Suprapubic skin (tissue), 4 donors: ENCODE data around the gene C11orf58.

ENCODE experiments used
- EP300 ChIP-seq: sonication (generic); formaldehyde crosslinking; IDR thresholded peaks from one replicate; pipeline ENCODE4 v1.6.1; 2017; ENCODE audit warnings: antibody characterized with exemption
- POLR2AphosphoS5 ChIP-seq, 3 donors: sonication (generic); formaldehyde crosslinking; IDR thresholded peaks; one replicate each; pipeline ENCODE4 v1.6.1; 2017; ENCODE audit warnings: antibody characterized with exemption in 3 of 3
- TF ChIP-seq, protein P1 (sequence below), 2 donors: fragments of 200-600 bp in 1 of 2; fragments of 450-650 bp in 1 of 2; sonication (generic) in 1 of 2; IDR thresholded peaks; one replicate each; pipeline ENCODE4 v1.5.1; 2016 to 2019; ENCODE audit warnings: antibody characterized with exemption in 2 of 2, mild to moderate bottlenecking in 1 of 2, moderate library complexity in 1 of 2

- TF ChIP-seq, protein P1, sequence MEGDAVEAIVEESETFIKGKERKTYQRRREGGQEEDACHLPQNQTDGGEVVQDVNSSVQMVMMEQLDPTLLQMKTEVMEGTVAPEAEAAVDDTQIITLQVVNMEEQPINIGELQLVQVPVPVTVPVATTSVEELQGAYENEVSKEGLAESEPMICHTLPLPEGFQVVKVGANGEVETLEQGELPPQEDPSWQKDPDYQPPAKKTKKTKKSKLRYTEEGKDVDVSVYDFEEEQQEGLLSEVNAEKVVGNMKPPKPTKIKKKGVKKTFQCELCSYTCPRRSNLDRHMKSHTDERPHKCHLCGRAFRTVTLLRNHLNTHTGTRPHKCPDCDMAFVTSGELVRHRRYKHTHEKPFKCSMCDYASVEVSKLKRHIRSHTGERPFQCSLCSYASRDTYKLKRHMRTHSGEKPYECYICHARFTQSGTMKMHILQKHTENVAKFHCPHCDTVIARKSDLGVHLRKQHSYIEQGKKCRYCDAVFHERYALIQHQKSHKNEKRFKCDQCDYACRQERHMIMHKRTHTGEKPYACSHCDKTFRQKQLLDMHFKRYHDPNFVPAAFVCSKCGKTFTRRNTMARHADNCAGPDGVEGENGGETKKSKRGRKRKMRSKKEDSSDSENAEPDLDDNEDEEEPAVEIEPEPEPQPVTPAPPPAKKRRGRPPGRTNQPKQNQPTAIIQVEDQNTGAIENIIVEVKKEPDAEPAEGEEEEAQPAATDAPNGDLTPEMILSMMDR (IDR thresholded peaks at IDR 0.05): no peak
- no peak for TF ChIP-seq POLR2AphosphoS5 (IDR thresholded peaks at IDR 0.05)
- no peak for TF ChIP-seq EP300
Measured at GRCh38 chr11:16787035-16787742, 48.7 kb downstream of the C11orf58 start.
